Activated T-cell treated with anti-CD3 and anti-CD28 coated beads, Interleukin-2, amount 50 U/mL, for 48 hours (primary cell): Measurements from ENCODE around the gene CD37.
"Not testable (repeated sequence)": the region's sequence is repeated elsewhere in the genome, so short reads cannot be mapped to it uniquely, and the experiment has no call there.

ENCODE experiments used
- DNase-seq, 2 experiments: peaks; one replicate each; pipeline ENCODE4 v3.0.0-alpha.2; 2020

Gene CD37, protein sequence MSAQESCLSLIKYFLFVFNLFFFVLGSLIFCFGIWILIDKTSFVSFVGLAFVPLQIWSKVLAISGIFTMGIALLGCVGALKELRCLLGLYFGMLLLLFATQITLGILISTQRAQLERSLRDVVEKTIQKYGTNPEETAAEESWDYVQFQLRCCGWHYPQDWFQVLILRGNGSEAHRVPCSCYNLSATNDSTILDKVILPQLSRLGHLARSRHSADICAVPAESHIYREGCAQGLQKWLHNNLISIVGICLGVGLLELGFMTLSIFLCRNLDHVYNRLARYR

DNA sequence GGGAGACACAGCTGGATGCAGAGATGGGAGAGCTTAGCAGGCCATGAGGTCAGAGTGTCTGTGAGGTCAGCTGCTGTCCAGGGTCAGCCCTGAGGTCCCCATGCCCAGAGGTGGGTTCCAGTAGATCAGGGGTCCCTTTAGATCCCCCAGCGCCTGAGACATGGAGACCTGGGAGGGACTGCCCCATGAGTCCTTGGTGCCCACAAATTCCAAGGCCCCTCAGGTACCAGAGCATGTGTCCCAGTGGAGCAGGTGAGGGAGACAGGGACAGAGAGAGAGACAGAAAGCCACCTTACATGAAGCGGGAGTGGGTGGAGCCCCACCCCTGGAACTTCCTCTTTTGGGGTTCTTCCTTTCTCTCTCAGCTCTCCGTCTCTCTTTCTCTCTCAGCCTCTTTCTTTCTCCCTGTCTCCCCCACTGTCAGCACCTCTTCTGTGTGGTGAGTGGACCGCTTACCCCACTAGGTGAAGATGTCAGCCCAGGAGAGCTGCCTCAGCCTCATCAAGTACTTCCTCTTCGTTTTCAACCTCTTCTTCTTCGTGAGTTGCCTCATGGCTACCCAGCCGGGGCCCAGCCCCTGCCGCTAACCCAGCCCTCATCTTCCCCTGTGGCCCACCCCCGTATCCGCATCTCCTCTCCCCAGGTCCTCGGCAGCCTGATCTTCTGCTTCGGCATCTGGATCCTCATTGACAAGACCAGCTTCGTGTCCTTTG lies at the start of gene CD37:
CD37 (plus strand) TSS at position 336 of the 713 bp plus-strand sequence; CDS start at position 471, 135 bp downstream.
- DNase-seq: peak; percentile 71 to 74

DNA sequence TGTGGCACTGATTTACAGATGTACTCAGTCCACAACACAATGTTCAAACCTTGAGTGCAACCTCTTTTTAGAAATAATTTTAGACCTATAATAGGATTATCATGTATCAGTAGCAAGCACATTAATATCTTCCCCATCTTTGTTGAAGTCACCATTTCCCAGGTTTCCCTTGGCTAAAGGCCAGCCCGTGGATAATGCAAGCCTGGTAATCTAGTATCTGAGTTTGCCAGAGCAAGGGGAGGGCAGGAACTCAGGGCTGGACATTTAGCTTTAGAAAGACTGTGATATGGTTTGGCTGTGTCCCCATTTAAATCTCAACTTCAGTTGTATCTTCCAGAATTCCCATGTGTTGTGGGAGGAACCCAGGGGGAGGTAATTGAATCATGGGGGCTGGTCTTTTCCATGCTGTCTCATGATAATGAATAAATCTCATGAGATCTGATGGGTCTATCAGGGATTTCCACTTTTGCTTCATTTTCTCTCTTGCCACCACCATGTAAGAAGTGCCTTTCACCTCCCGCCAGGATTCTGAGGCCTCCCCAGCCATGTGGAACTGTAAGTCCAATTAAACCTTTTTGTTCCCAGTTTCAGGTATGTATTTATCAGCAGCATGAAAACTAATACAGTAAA lies 48.0 kb upstream of the CD37 start:
- DNase-seq: no peak

- DNase-seq: not testable (repeated sequence)
These were observed 47.0 kb upstream of the CD37 start for GRCh38 chr19:49288205-49288604.

GRCh38 chr19:49289286-49289685 lies 45.9 kb upstream of the CD37 start:
- not testable (repeated sequence) for DNase-seq

DNA sequence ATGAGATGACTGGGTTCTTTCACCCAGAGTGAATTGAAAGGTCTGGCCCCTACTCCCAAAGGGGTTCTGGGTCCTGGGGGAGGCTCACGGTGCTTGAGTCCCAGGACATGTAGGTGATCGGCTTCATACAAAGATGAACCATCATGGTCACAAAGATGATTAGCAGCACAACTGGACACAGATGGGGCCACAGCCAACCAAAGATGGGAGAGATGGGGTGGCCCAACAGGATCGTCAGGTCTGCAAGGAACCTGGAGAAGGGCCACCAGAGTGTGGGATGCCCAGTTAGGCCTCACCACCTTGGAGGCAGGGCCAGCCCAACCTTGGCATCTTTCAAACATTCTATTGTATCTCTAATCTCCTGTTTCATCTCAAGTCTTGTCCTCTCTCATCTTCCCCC lies 44.7 kb upstream of the CD37 start:
- DNase-seq: no peak

DNA sequence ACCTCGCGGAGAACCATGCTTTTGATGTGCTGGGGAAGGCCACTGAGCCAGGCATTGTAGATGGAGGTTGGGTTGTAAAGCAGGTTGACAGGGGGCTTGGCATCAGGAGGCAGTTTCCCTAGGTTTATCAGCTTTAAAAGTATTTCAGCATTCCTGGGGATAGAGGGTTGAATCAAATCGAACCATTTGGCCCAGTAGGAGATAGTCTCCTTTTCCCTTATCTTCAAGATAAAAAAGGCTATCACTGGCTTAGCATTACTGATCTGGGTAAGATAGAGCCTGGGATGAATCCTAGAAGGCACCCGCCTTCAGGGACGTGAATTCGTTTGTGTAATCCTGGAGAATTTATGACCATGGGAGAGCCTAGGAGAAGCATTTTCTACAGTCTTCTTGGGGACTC lies 40.8 kb upstream of the CD37 start:
- no peak for DNase-seq

- no peak for DNase-seq
These were observed 39.9 kb upstream of the CD37 start for GRCh38 chr19:49295208-49295880.

GRCh38 chr19:49297403-49297802 lies 37.8 kb upstream of the CD37 start:
- no peak for DNase-seq

DNA sequence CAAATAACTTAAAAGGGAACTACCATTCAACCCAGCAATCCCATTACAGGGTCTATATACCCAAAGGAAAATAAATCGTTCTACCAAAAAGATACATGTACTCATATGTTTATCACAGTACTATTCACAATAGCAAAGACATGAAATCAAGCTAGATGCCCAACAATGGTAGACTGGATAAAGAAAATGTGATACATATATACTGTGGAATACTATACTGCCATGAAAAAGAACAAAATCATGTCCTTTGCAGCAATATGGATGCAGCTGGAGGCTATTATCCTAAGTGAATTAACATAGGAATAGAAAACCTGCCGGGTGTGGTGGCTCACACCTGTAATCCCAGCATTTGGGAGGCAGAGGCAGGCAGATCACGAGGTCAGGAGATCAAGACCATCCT lies 36.6 kb upstream of the CD37 start:
- not testable (repeated sequence) for DNase-seq

DNA sequence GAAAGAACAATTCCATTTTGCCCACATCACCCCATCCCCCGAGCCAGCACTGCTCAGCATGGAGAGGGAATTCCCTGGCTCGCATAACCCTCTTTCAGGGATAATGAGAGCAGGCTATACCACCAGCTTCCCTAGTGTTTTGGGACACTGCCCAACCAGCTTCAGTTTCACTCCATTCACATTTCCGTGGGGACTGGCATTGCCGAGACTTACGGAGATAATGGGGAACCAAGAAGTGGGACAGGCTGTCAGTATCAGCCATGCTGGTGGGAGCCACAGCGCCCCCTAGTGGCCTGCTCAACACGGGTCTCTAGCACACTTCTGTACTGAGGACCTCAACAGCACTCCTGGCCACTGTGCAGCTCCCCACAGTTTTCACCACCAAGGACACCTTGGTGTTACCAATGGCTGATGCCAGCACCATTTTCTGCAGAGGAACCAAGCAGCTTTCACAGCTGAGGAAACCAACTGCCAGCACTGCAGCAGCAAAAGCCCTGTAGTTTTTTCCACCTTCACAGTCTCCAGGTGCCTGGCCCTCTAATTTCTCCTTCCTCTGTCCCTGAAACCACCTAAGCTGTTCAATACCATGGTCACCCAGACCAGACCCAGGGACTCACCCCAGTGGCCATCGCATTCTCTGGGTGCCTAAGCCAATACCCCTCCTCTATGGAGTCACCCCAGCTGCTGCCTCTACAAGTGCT lies 33.9 kb upstream of the CD37 start:
- DNase-seq: peak; percentile 86 to 89

DNA sequence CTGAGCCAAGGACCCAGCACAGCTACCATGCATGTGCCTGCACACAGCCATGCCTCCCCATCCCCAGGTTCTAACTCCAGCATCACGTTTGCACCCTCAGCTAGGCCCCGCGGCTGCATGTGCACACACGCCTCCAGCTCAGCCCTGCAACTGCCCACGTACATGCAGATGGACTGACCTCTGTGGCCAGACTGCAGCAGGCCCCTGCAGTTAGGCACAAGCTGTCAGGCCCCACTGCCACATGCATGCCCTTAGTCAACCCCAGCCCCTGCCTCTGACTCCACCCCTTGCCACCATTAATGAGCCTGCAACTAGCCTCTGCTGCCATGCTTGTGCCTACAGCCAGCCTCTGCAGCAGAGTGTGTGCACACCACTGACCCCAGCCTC lies 33.3 kb upstream of the CD37 start:
- DNase-seq: no peak

- DNase-seq: not testable (repeated sequence)
These were observed 28.5 kb upstream of the CD37 start for GRCh38 chr19:49306734-49307133.

GRCh38 chr19:49309087-49309486 lies 26.1 kb upstream of the CD37 start:
- DNase-seq: no peak

DNA sequence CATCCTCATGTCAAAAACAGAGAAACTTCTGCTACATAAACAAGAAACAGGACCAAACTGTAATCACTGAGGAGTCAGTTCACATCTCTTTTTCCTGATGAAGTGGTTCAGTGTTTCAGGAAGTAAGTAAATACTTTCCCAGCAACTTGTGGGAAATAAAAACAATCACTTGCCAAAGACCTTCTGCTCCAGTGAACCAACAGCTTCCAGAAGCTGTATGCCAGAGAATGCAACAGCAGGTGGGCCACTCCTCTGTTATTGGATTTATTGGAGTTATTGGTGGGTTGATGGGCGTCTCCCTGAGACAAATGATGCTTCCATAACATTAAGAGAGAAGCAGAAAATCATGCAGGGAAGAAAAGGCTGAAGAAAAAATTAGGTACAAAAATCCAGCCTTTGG lies 20.1 kb upstream of the CD37 start:
- no peak for DNase-seq

DNA sequence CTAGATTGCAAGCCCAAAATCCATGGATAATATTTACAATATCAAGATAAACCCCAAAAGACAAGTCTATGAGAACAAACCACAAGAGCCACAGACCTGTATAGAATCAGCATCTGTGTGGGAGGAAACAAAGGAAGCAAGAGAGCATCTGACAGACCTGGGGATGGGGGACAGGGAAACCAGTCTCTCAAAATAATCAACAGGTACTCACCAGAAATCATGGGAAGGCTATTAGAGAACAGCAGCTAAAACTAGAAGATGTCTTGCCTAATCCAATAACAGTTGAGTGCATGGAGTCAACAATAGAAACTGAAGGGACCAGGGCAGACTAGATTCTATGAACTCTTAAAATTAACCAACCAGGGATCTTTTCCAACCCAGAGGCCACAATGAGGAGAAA lies 18.9 kb upstream of the CD37 start:
- DNase-seq: no peak

DNA sequence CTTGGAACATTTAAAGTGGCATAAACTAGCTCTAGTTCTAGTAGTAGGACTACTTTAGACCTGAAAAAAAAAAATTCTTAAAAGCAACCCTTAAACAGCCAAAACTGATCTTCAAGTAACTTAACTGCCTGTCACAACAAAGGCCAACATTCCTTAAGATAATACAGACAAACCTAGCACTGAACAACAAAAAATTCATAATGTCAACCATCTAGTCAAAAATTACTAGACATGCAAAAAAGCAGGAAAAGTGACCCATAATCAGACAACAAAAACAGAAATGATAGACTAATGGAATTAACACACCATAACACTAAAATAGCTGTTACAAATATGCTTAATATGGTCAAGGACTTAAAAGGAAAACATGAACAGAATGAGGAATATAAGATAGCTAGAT lies 16.9 kb upstream of the CD37 start:
- DNase-seq: no peak

DNA sequence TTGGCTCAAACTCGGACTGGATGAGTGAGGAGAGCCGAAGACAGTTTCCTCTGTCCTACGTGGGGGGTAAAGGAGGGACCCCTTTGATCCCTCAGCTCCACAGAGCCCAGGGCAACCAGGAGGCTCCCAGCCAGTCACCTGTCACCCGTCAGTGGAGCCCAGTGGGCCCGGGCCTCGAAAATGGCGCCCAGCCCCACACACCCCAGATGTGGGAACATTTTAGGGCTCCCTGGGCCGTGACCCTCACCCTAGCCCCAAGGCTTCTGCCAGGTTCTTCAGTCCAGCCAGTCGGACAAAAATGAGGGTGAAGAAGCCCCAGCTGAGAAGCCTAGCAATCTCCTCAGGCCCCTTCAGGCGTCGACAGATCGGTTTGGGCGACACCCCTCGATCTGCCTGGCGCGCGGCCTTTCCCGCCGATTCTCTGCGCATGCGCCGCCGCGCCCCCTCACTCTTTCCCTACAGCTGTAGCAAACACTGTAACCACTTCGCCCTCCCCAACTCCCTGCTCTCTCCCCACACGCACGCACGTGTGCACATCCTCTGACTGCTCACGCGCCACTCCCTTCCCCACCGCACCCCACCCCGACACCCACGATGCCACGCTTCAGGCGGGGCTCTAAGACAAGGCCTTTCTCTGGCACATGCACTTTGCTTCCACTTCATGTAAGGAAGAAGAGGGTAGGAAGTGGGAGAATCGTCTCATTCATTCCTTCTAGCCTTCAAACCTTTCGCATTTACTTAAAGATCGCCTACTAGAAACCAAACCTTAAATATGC lies 10.2 kb upstream of the CD37 start, which contains the start of gene SLC6A16:
SLC6A16 (minus strand) TSS at position 391 of the 776 bp plus-strand sequence. CDS start 13,844 bp downstream, outside the sequence.
- DNase-seq: no peak

DNA sequence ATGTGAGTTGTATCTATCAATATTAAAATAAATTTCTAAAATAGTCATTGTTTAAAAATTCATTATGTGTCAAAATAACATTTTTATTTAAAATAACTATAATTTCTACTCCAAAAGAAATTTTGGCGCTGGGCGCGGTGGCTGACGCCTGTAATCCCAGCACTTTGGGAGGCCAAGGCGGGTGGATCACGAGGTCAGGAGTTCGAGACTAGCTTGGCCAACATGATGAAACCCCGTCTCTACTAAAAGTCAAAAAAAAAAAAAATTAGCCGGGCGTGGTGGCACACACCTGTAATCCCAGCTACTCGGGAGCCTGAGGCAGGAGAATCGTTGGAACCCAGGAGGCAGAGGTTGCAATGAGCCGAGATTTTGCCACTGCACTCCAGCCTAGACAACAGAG lies 9.4 kb upstream of the CD37 start:
- DNase-seq: not testable (repeated sequence)

GRCh38 chr19:49326165-49326704 lies 9.0 kb upstream of the CD37 start:
- no peak for DNase-seq

DNA sequence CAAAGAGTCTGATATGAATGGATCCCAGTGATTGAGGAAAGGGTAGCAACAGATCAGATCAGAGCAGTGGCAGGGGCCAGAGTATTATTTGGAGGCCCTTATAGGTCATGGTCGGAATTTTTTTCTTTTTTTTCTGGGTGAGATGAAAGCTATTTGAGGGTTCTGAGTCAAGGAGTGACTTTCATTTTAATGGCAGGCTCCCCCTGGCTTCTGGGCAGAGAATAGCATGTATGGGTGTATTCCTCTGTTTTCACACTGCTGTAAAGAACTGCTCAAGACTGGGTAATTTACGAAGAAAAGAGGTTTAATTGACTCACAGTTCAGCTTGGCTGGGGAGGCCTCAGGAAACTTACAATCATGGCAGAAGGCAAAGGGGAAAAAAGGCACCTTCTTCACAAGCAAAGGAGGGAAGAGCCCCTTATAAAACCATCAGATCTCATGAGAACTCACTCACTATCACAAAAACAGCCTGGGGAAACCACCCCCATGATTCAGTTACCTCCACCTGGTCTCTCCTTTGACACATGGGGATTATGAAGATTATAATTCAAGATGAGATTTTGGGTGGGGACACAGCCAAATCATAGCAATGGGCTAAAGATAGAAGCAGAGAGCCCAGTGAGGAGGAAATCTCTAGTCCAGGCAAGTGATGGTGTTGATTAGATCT lies 7.2 kb upstream of the CD37 start:
- peak; percentile 62 to 65 for DNase-seq

DNA sequence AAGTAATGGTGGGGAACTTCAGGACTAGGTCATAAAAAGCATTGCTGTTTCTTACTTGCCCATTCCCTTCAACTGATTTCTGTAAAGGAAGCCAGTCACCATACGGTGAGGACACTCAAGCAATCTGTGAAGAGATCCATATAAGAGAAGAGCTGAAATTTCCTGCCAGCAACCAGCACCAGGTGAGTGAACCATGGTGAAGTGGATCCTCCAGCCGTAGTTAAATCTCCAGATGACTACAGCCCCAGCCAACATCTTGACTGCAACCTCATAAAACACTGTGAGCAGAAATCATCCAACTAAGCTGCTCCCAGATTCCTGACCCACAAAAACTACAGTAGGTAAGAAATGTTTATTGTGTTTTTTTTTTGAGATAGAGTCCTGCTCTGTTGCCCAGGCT lies 6.5 kb upstream of the CD37 start:
- DNase-seq: no peak
